Caki2 (cell line): ENCODE results near the gene MT1F. TPM values are rescaled to one million over a fixed set of nuclear protein-coding genes. Genes with fewer than 3 reads are reported as not detected.
"Not testable (repeated sequence)": the region's sequence is repeated elsewhere in the genome, so short reads cannot be mapped to it uniquely, and the experiment has no call there.

Source experiments
- DNase-seq: peaks from one replicate; pipeline ENCODE4 v3.0.0-alpha.2; 2015; ENCODE audit warnings: low read depth
- in situ Hi-C: cut with HindIII; loops from 2 replicates; pipeline ENCODE4 v1.10.0; 2016; ENCODE audit warnings: low sequenced_read_pairs, low pct_unique_long_range_greater_than_20kb, mixed read lengths
- total RNA-seq: library from RNA; depleted of rRNA; stranded (reverse); fragments of >200 nt; shearing (Covaris generic); gene quantifications from 2 replicates; pipeline ENCODE4 v1.2.3, GENCODE V29; 2014; ENCODE audit warnings: low replicate concordance; rRNA removed

Gene MT1F
- total RNA-seq: 17.6 TPM in 1 of 2 replicates, not detected in the other

GRCh38 chr16:56657555-56658326 is at the start of gene MT1F:
TSS of gene MT1F (plus strand) at chr16:56657959. CDS start at chr16:56658059, 100 bp downstream.
- in situ Hi-C loops: no loop called here
- DNase-seq: peak; percentile 72

GRCh38 chr16:56608043-56608875 is 49.5 kb upstream of the MT1F start, which contains the start of gene MT2A:
TSS of gene MT2A (plus strand) at chr16:56608584. CDS start at chr16:56608656, 72 bp downstream.
- DNase-seq: peak; percentile 94
- in situ Hi-C loops: no loop called here

DNA sequence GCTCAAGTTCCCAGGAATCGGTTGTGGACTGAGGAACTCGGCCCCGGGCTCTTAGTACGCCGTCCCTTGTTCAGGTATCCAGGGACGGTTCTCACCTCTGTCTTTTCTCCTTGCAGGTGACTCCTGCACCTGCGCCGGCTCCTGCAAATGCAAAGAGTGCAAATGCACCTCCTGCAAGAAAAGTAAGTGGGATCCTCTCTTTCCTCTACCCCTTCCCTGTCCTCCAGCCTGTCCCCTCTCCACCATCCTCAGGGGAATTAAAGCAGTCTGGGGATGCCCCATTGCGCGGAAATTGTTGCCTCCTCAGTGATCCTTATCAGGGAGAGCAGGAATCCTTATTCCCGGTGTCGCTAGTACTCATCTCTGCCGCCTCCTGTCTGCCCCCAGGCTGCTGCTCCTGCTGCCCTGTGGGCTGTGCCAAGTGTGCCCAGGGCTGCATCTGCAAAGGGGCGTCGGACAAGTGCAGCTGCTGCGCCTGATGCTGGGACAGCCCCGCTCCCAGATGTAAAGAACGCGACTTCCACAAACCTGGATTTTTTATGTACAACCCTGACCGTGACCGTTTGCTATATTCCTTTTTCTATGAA is 48.8 kb upstream of the MT1F start:
- in situ Hi-C loops: no loop called here
- DNase-seq: no peak

- in situ Hi-C loops: no loop called here
- peak; percentile 65 for DNase-seq
Measured at GRCh38 chr16:56609463-56609921, 48.3 kb upstream of the MT1F start.

DNA sequence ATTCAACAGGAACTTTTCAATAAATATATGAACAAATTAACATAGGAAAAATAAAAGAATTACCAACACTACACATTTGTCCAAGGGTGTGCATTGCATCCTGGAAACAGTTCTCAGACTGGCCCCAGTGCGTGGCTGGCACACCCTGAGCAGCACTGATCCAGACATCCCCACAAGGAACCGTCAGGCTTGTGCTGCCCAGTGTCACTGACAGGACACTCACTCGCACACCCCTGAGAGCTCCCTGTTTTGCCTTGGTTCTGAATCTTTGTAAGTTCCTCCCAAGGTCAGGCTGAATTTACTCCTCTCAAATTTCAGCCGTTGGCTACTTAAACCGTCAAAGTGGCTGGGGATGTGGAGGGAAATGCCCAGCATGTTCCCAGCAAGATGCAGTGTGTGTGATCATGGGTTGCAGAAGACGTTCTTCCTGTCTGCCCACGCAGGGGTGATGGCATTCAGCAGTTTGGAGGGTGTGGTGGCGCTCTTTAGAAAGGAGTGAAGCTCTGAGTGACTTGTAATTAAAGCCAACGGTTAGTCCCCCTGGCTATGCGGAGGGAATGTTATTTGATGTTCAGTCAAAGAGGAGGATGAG is 47.6 kb upstream of the MT1F start:
- in situ Hi-C loops: no loop called here
- peak; percentile 92 for DNase-seq

DNA sequence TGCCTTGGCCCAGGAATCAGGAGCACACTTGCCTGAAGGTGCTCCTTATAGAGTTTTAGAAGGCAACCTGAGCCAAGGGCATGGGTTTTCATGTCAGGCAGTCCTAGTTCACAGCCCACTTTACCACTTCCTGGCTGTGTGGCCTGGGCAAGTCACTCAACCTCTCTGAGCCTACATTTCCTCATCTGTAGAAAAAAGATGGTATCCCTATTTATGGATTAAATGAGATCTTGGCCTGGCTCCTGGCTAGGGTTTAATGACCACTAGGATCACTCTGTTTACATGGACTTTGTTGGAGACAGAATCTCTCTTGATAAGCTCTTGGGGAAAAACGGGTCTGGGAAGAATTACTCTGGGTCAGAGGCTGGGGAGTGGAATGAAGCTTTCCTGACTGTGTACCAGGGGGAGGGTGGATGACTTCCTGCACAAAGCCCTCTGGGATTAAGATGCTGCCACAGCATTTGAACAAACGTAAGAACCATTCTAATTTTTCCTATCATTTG is 47.1 kb upstream of the MT1F start:
- no peak for DNase-seq
- in situ Hi-C loops: no loop called here

DNA sequence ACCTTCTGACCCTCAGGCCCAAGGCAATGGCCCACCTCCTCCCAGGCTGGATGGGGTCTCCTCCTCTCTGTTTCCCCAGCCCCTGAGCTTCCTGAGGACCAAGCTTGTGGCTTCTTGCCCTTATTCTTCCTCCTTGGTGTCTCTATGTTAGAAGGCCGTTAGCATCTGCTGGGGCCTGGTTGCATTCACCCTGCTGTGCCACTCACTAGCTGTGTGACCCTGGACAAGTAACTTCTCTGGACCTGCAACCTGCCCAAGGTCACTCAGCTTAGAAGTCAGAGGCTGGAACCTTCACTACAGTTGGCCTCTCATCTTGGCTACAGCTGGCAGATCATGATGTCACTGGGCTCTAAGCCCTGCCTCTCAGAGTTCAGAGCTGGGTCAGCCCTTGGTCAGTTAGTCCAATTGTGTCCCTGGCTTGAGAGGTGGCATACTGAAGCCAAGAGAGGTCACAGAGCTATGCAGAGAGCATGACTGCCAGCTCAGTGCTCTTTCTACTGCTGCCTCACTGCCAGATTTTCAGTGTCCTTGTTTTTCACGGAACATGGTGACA is 46.4 kb upstream of the MT1F start:
- in situ Hi-C loops: no loop called here

GRCh38 chr16:56613706-56614105 is 44.1 kb upstream of the MT1F start:
- in situ Hi-C loops: no loop called here
- no peak for DNase-seq

More for the DNA sequence above, 46.4 kb upstream of the MT1F start:
- peak; percentile 89 for DNase-seq

- in situ Hi-C loops: no loop called here
- peak; percentile 82 for DNase-seq
Measured at GRCh38 chr16:56614549-56614991, 43.2 kb upstream of the MT1F start.

DNA sequence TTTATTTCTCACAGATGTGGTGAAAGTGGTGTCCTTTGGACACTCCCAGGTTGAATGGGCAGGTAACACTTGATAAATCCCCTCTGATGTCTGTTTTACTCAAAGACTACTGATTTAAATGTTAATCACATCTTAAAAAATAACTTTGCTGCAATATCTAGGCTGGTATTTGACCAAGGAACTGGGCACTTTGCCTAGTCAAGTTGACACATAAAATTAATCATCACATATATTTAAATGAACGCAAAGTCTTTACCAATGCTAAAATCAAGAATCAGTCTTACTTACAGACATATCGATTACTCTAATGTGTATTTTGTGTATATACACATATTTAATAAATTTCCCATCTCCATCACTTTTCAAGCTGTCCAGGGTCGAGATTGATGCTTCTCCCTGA is 42.4 kb upstream of the MT1F start:
- in situ Hi-C loops: no loop called here
- no peak for DNase-seq

DNA sequence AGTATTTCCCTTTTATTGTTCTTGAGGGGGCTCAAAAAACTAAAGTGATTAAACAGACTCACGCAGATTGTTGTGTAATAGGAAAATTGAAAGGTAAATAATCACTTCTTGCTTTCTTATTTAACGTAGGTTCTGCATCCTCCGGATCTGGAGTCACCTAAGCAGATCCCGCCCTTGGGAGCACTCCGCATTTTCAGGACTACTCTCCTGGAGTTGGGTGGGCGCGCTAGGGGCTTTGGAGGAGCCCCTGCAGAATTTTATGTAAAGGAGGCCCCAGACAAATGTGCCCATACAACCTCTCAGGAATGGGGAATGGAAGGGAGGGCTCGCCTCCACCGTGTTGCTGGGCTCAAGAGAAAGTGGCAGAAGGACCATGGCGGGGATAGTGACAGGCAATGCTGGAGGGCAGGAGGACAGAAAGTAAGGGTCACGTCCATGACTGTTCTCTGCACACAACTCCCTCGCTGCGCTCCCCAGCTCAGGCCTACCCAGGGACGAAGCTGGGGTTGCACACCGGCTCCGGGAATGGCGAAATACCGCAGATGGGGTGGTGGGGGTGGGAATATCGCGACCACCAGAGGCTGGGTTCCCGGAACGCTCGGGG is 41.0 kb upstream of the MT1F start:
- in situ Hi-C loops: no loop called here
- DNase-seq: no peak

DNA sequence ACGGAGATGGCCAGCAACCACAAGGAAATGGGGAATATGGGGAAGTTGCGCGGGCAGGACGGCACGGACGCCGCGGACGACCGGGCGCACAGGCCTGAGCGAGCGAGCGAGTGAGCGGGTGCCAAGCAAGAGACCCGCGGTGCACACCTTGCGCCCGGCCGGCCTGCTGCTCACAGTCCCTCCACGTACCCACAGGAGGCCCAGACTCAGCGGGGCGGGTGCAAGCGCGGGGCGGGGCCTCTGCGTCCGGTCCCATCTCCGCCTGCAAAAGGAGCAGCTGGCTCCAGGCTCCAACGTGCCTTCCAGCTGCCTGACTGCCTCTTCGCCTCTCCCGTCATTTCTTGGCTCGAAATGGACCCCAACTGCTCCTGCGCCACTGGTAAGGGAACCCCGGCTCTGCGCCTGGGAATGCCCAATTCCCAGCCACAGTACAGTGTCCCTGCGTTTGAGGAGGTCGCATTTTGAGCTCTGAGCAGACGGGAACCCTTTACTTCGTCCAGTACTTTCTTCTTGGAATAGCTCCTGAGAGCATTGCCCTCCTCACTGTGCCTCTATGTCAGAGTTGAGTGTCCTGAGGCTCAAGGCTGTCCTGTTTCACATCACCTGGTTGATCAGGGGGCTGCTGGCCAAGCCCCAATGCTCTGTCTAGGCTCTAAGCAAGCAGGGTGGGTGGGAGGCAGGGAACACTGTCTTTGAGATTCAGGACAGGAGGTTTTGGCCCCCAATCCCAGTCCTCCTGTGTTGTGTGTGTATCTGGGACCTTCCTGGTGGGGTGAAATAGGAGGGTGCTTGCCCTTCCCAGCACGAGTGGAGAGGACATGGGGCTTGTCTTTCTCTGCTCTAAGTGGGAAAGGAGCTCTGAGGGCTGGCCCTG is 40.3 kb upstream of the MT1F start:
- DNase-seq: peak; percentile 60
- in situ Hi-C loops: no loop called here

GRCh38 chr16:56618138-56618537 is 39.6 kb upstream of the MT1F start:
- no peak for DNase-seq
- in situ Hi-C loops: no loop called here

DNA sequence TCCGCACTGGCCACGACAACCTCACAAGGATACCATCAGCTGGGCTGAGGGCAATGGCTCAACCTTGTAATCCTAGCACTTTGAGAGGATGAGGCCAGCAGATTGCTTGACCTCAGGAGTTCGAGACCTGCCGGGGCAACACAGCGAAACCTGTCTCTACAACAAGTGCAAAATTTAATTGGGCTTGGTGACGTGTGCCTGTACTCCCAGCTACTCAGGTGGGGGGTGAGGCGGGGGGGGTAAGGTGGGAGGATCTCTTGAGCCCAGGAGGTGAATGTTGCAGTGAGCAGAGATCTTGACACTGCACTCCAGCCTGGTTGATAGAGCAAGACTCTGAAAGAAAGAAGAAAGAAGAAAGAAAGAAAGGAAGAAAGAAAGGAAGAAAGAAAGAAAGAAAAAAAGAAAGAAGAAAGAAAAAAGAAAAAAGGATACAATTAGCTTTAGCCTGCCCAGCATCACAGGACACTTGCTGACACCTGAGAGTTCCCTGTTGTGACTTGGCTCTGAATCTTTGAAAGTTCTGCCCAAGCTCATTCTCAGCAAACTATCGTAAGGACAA is 37.3 kb upstream of the MT1F start:
- no peak for DNase-seq
- in situ Hi-C loops: no loop called here

DNA sequence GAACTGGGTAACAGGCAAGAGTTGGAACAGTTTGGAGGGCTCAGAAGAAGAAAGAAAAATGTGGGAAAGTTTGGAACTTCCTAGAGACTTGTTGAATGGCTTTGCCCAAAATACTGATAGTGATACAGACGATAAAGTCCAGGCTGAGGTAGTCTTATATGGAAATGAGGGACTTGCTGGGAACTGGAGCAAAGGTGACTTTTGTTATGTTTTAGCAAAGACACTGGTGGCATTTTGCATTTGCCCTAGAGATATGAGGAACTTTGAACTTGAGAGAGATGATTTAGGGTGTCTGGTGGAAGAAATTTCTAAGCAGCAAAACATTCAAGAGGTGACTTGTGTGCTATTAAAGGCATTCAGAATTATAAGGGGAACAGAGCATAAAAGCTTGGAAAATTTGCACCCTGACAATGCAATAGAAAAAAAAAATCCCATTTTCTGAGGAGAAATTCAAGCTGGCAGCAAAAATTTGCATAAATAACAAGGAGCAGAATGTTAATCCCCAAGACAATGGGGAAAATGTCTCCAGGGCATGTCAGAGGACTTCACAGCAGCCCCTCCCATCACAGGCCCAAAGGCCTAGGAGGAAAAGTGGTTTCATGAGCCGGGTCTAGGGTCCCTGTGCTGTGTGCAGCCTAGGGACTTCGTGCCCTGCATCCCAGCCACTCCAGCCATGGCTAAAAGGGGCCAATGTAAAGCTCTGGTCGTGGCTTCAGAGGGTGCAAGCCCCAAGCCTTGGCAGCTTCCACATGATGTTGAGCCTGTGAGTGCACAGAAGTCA is 35.9 kb upstream of the MT1F start:
- in situ Hi-C loops, DNase-seq: not testable (repeated sequence)

- DNase-seq, in situ Hi-C loops: not testable (repeated sequence)
Measured at GRCh38 chr16:56623184-56623583, 34.6 kb upstream of the MT1F start.
